HepG2 (cell line): ENCODE data around the gene UROD. TPM values are rescaled to one million over a fixed set of nuclear protein-coding genes. Genes with fewer than 3 reads are reported as not detected.

ENCODE experiments used
- ATAC-seq: fragments of 200-7000 bp; cut with Tn5 transposase; 3 replicates; pipeline ENCODE4 v1.9.1; 2020; ENCODE audit warnings: mild to moderate bottlenecking, moderate library complexity
- Bru-seq: library from RNA; stranded (reverse); fragments of 400-500 nt; gene quantifications from one replicate; lab custom pipeline; 2021; lab: Mats Ljungman, UMichigan
- BruChase-seq, 2 experiments: library from RNA; stranded (reverse); fragments of 400-500 nt; gene quantifications; one replicate each; lab custom pipeline; 2021; lab: Mats Ljungman, UMichigan
- BruUV-seq: library from RNA; stranded (reverse); fragments of 400-500 nt; replicated peaks from 2 replicates; lab custom pipeline; 2021; lab: Mats Ljungman, UMichigan
- CTCF ChIA-PET: fragments of 300-600 bp; formaldehyde crosslinking; extraction: SDS; loops from one replicate; lab custom pipeline; 2021; ENCODE audit warnings: low total read pairs, inconsistent platforms, low intra/inter-chr PET ratio; lab: Yijun Ruan, JAX
- POLR2A ChIA-PET: fragments of 350-600 bp; sonication (Branson Sonifier 250); formaldehyde crosslinking; loops from one replicate; lab custom pipeline; 2020; ENCODE audit warnings: antibody characterized with exemption, inconsistent platforms; lab: Yijun Ruan, JAX
- DNase-seq: peaks from one replicate; pipeline ENCODE4 v3.0.0-alpha.2; 2015; ENCODE audit warnings: low spot score
- FAIRE-seq: peaks from 3 replicates; lab custom pipeline; 2011; peaks lifted over from hg19 to GRCh38; lab: Jason Lieb, UNC
- H2AFZ ChIP-seq: one replicate; pipeline ENCODE4 v1.6.1; 2011; ENCODE audit warnings: low read length, inconsistent platforms
- H3K27ac ChIP-seq: fragments of 300-600 bp; 3 replicates; pipeline ENCODE4 v1.8.0; 2011; ENCODE audit warnings: mixed run types, mild to moderate bottlenecking, mixed read lengths, low read length, inconsistent platforms; ENCODE audit not compliant: insufficient read depth; ENCODE audit errors: extremely low read length
- H3K27me3 ChIP-seq, 2 experiments: fragments of 200-600 bp in 1 of 2; 2 replicates in 1 of 2; 3 replicates in 1 of 2; pipeline versions ENCODE4 v1.6.0 to v1.8.0; 2011; ENCODE audit warnings: low read length in 2 of 2, mild to moderate bottlenecking in 2 of 2, moderate library complexity in 2 of 2, inconsistent platforms in 1 of 2; ENCODE audit not compliant: insufficient read depth in 2 of 2, control insufficient read depth in 1 of 2
- H3K36me3 ChIP-seq, 2 experiments: fragments of 200-600 bp in 1 of 2; replicated peaks in 1 of 2; 2 replicates in 1 of 2; 3 replicates in 1 of 2; pipeline versions ENCODE4 v1.5.1 to v1.8.0; 2011; ENCODE audit warnings: low read length in 2 of 2, inconsistent platforms in 1 of 2; ENCODE audit not compliant: insufficient read depth in 2 of 2, control insufficient read depth in 1 of 2
- H3K4me1 ChIP-seq: 2 replicates; pipeline ENCODE4 v1.5.1; 2012; ENCODE audit warnings: low read length, inconsistent platforms; ENCODE audit not compliant: insufficient read depth
- H3K4me2 ChIP-seq: 2 replicates; pipeline ENCODE4 v1.6.0; 2011; ENCODE audit warnings: low read depth, low read length, inconsistent platforms
- H3K4me3 ChIP-seq, 3 experiments: fragments of 200-600 bp in 1 of 3; sonication (generic), shearing (Covaris generic) in 1 of 3; replicated peaks in 1 of 3; 2 replicates each; pipeline ENCODE4 v1.5.1; 2011 to 2016; ENCODE audit warnings: low read length in 3 of 3, inconsistent platforms in 2 of 3, low read depth in 2 of 3, mild to moderate bottlenecking in 2 of 3, control low read depth in 1 of 3, mixed read lengths in 1 of 3; ENCODE audit not compliant: insufficient read depth in 1 of 3
- H3K79me2 ChIP-seq: one replicate; pipeline ENCODE4 v1.6.1; 2011; ENCODE audit warnings: low read length, inconsistent platforms; ENCODE audit not compliant: insufficient read depth
- H3K9ac ChIP-seq: 2 replicates; pipeline ENCODE4 v1.6.0; 2011; ENCODE audit warnings: mild to moderate bottlenecking, low read depth, low read length, inconsistent platforms; ENCODE audit not compliant: insufficient read depth
- H3K9me3 ChIP-seq: 2 replicates; pipeline ENCODE4 v1.5.1; 2012; ENCODE audit warnings: mild to moderate bottlenecking, low read length
- H4K20me1 ChIP-seq: 2 replicates; pipeline ENCODE4 v1.6.0; 2011; ENCODE audit warnings: inconsistent platforms, mild to moderate bottlenecking, low read length, moderate library complexity; ENCODE audit not compliant: insufficient read depth
- CSRNP2 ChIP-seq: sonication (generic); formaldehyde crosslinking; conservative IDR thresholded peaks from 2 replicates; pipeline ENCODE4 v1.8.0; 2022; ENCODE audit warnings: low read depth, missing genetic modification reagents
- HIC2 ChIP-seq: sonication (generic); formaldehyde crosslinking; IDR thresholded peaks from 2 replicates; pipeline ENCODE4 v1.9.0; 2022; ENCODE audit warnings: low read depth, missing genetic modification reagents
- MEF2D ChIP-seq: sonication (generic); formaldehyde crosslinking; IDR thresholded peaks from 2 replicates; pipeline ENCODE4 v1.5.1; 2020; ENCODE audit warnings: mild to moderate bottlenecking, missing genetic modification reagents
- PHB2 ChIP-seq: fragments of 450-650 bp; IDR thresholded peaks from 2 replicates; pipeline ENCODE4 v1.6.1; 2018; ENCODE audit not compliant: partially characterized antibody
- POGZ ChIP-seq: sonication (generic); formaldehyde crosslinking; IDR thresholded peaks from 2 replicates; pipeline ENCODE4 v1.4.0; 2020; ENCODE audit warnings: mild to moderate bottlenecking, missing genetic modification reagents
- USF2 ChIP-seq, 2 experiments: sonication (generic) in 1 of 2; formaldehyde crosslinking in 1 of 2; IDR thresholded peaks; 2 replicates each; pipeline versions ENCODE4 v1.5.1 to v1.6.1; 2011 to 2020; ENCODE audit warnings: borderline replicate concordance in 1 of 2, low read depth in 1 of 2, low read length in 1 of 2, mild to moderate bottlenecking in 1 of 2, missing genetic modification reagents in 1 of 2, moderate library complexity in 1 of 2
- ZNF468 ChIP-seq: sonication (generic); formaldehyde crosslinking; IDR thresholded peaks from 2 replicates; pipeline ENCODE4 v1.8.0; 2022; ENCODE audit warnings: mild to moderate bottlenecking, moderate library complexity, missing genetic modification reagents
- ZNF7 ChIP-seq: IDR thresholded peaks from 2 replicates; pipeline ENCODE4 v1.6.1; 2016; ENCODE audit warnings: missing biosample characterization, missing genetic modification reagents
- ZNF781 ChIP-seq: sonication (generic); formaldehyde crosslinking; IDR thresholded peaks from 2 replicates; pipeline ENCODE4 v1.5.1; 2020; ENCODE audit warnings: borderline replicate concordance, mild to moderate bottlenecking, missing genetic modification reagents; ENCODE audit errors: not compliant biosample characterization
- WGBS: methylation state at CpG from one replicate; pipeline ENCODE4 v1.1.6; 2017; ENCODE audit warnings: low lambda C conversion rate; 5-methylcytosine and 5-hydroxymethylcytosine counted together
- in situ Hi-C: cut with HindIII; loops from 2 replicates; pipeline ENCODE4 v1.10.0; 2017; ENCODE audit warnings: low pct_unique_long_range_greater_than_20kb; ENCODE audit not compliant: extremely low pct_ligation_motif_present
- intact Hi-C: fragments of 100-400 bp; cut with micrococcal nuclease; formaldehyde crosslinking; loops from one replicate; pipeline ENCODE4 v1.10.0; 2022; ENCODE audit not compliant: unreplicated experiment
- long read RNA-seq, 2 experiments: library from RNA in 1 of 2; library from polyadenylated mRNA in 1 of 2; stranded (forward) in 1 of 2; unstranded in 1 of 2; transcript quantifications; one replicate each; pipeline ENCODE4 v2.0.0, GENCODE V29; 2019 to 2022
- polyA minus RNA-seq, 3 experiments: library from RNA; depleted of rRNA, polyadenylated mRNA; stranded (reverse); fragments of >200 nt; gene quantifications; 2 replicates each; pipeline ENCODE4 v1.2.3, GENCODE V29; 2011; ENCODE audit warnings: low replicate concordance in 1 of 3
- polyA plus RNA-seq, 8 experiments: library from polyadenylated mRNA; depleted of rRNA in 3 of 8; stranded (reverse) in 7 of 8; unstranded in 1 of 8; fragments of >200 nt; fragmentation: Illumina TruSeq in 4 of 8; extraction: Trizol in 4 of 8; gene quantifications; 2 replicates each; pipeline versions ENCODE4 v1.2.1 to v1.2.3, GENCODE V29; 2011 to 2016; ENCODE audit warnings: low read depth in 4 of 8, missing spikeins in 1 of 8, mixed read lengths in 1 of 8; ENCODE audit not compliant: insufficient read depth in 1 of 8
- total RNA-seq, 5 experiments: library from RNA; depleted of rRNA; stranded (reverse); fragments of >200 nt; fragmentation: Illumina TruSeq; extraction: Trizol; gene quantifications; 2 replicates each; pipeline ENCODE4 v1.2.3, GENCODE V29; 2016; ENCODE audit warnings: low read depth in 1 of 5

UROD gene
- total RNA-seq (2016; rRNA removed; fragmentation: Illumina TruSeq; extraction: Trizol), result 171 and 243 TPM in 2 replicates
- total RNA-seq (2016; cell fraction: cytosol; rRNA removed; fragmentation: Illumina TruSeq; extraction: Trizol; ENCODE audit: low read depth), result 52.3 and 57.9 TPM in 2 replicates
- 176 and 234 TPM in 2 replicates for total RNA-seq (2016; cell fraction: insoluble cytoplasmic fraction; rRNA removed; fragmentation: Illumina TruSeq; extraction: Trizol)
- 80.0 and 84.0 TPM in 2 replicates for total RNA-seq (2016; cell fraction: membrane; rRNA removed; fragmentation: Illumina TruSeq; extraction: Trizol)
- total RNA-seq (2016; cell fraction: nucleus; rRNA removed; fragmentation: Illumina TruSeq; extraction: Trizol), result 104 and 109 TPM in 2 replicates
- 162 and 172 TPM in 2 replicates for polyA plus RNA-seq (2011; rRNA removed)
- polyA plus RNA-seq (2011; cell fraction: cytosol; rRNA removed), result 149 and 186 TPM in 2 replicates
- polyA plus RNA-seq (2011; cell fraction: nucleus; rRNA removed), result 221 and 235 TPM in 2 replicates
- 54.1 and 58.6 TPM in 2 replicates for polyA plus RNA-seq (2012)
- 54.0 and 55.9 TPM in 2 replicates for polyA plus RNA-seq (2016; cell fraction: cytosol; fragmentation: Illumina TruSeq; extraction: Trizol; ENCODE audit: low read depth)
- 208 and 224 TPM in 2 replicates for polyA plus RNA-seq (2016; cell fraction: insoluble cytoplasmic fraction; fragmentation: Illumina TruSeq; extraction: Trizol; ENCODE audit: low read depth)
- 72.8 and 73.2 TPM in 2 replicates for polyA plus RNA-seq (2016; cell fraction: membrane; fragmentation: Illumina TruSeq; extraction: Trizol; ENCODE audit: low read depth)
- 178 and 190 TPM in 2 replicates for polyA plus RNA-seq (2016; cell fraction: nucleus; fragmentation: Illumina TruSeq; extraction: Trizol; ENCODE audit: insufficient read depth, low read depth)
- 175 and 194 TPM in 2 replicates for polyA minus RNA-seq (2011; rRNA and poly(A)+ RNA removed; ENCODE audit: low replicate concordance)
- polyA minus RNA-seq (2011; cell fraction: cytosol; rRNA and poly(A)+ RNA removed), result 36.4 and 37.4 TPM in 2 replicates
- polyA minus RNA-seq (2011; cell fraction: nucleus; rRNA and poly(A)+ RNA removed), result 48.0 and 55.0 TPM in 2 replicates
- percentile 85 among the genes with signal in this experiment for Bru-seq, nascent RNA
- percentile 90 among the genes with signal in this experiment for BruChase-seq, experiment 1, labeled RNA remaining after a 6-hour chase
- BruChase-seq, experiment 2, labeled RNA remaining after a 2-hour chase, result percentile 90 among the genes with signal in this experiment
- long read RNA-seq, experiment 1, transcript UROD-201 (10 exons, 1,300 nt), result major isoform, 134 of 209 reads
- long read RNA-seq, experiment 1, partial matches to known transcripts, result 24 of 209 reads
- long read RNA-seq, experiment 1, other reads (novel, unspliced or antisense), result 46 of 209 reads
- long read RNA-seq, experiment 2, transcript UROD-201 (10 exons, 1,300 nt), result major isoform, 34 of 133 reads
- long read RNA-seq, experiment 2, partial matches to known transcripts, result 59 of 133 reads
- long read RNA-seq, experiment 2, other reads (novel, unspliced or antisense), result 37 of 133 reads

- 1% methylated on average over 20 of the region's 21 CpGs for WGBS
- in situ Hi-C loops, result loop anchor here (5.0 to 25.0 kb wide), 4 partner anchors 175 to 480 kb away; partner anchors contain the start of genes PTCH2 and TESK2
- peak; percentile 75 for ATAC-seq
- Histone ChIP-seq H3K9me3 (no peaks in the 10 kb centered on the region), H3K4me1 (peaks cover 32% of the 10 kb centered on the region), H3K79me2 (peaks cover 26% of the 10 kb centered on the region), H4K20me1 (no peaks in the 10 kb centered on the region), H3K27me3 (no peaks in the 10 kb centered on the region; a peak in 1 of 5 replicates), H3K9ac (peak within 1 kb of the TSS; percentile 79), H3K4me2 (peak within 1 kb of the TSS; percentile 99), H2AFZ (peak within 1 kb of the TSS; percentile 97), H3K4me3 (peak within 1 kb of the TSS; percentile 73 to 95 (median 78)), H3K36me3 (peaks cover 4 to 39% of the 10 kb centered on the region in 2 experiments; a peak in 3 of 5 replicates), H3K27ac (peak within 1 kb of the TSS; percentile 85)
- FAIRE-seq, result peak; percentile 99
- BruUV-seq, result no TSS peak
- intact Hi-C loops, result loop anchor here (1.0 to 5.0 kb wide), 3 partner anchors 175 to 292 kb away; no protein-coding TSS in a partner anchor
- POLR2A ChIA-PET, result interaction anchor here (0.7 to 10.4 kb wide), 27 partner anchors 9 to 571 kb away, joined by 3 to 231 read pairs (median 8); partner anchors contain the start of genes BTBD19, CCDC163, DYNLT4 and EIF2B3
- CTCF ChIA-PET, result interaction anchor here (0.7 to 1.1 kb wide), 2 partner anchors 289 to 293 kb away, joined by 3 read pairs; no protein-coding TSS in a partner anchor
- peak; percentile 94 for DNase-seq
- TF ChIP-seq MEF2D (CRISPR knock-in tag) (no peak), USF2 (IDR thresholded peaks at IDR 0.05; ENCODE audit: low read depth, low read length) (peak; percentile 76), USF2 (CRISPR knock-in tag; IDR thresholded peaks at IDR 0.05; ENCODE audit: borderline replicate concordance) (peak; percentile 96; the same call in 1 of the 2 replicates), ZNF7 (no peak), POGZ (CRISPR knock-in tag) (no peak), HIC2 (CRISPR knock-in tag) (no peak), CSRNP2 (CRISPR knock-in tag) (no peak), ZNF781 (CRISPR knock-in tag) (peak; percentile 33), ZNF468 (CRISPR knock-in tag) (no peak), PHB2 (no peak)
Observed at GRCh38 chr1:45011837-45012638, at the start of gene UROD. Gene UROD (plus strand): TSS chr1:45012254. CDS start chr1:45012266, 12 bp downstream.
